Measurements from ENCODE around the gene REEP3.

Gene REEP3

DNA sequence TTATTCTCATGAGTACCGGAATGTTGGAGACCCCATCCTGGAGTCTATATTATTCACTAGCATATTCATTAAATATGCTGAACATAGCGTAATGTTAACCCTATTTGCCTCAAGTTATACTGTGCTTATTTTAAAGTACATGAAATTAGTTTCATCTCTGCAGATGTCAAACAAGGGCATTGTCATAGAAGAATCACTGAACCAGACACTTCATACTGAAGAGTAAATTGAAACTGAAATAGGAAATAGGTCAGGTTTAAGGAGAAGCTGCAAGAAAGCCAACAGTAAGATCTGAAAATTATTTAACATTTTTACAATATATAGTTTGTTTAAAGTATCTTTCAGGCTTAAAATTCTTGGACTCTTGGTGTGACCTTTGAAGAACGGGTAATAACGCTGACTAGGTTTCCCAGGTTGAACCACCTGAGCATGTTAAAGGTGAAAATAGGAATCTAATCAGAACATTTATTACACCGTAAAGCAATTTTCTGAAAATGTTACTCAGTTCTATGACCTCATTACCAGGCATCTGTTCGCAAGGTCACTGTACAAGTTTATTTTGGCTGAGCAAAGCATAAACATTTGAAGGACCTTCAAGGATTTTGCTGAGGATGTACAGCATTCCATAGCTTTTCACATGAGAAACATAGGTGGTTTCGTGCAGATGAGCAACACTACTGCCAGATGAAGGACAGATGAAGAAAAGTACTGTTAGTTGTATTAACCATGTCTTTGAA lies 82.7 kb downstream of the REEP3 start (continued):
- TF ChIP-seq ZNF335 (tag by site-specific recombination; conservative IDR thresholded peaks at IDR 0.05) (peak; percentile 30; the same call in 1 of the 2 replicates), ZEB2 (tag by site-specific recombination; IDR thresholded peaks at IDR 0.05) (peak; percentile 56), ZNF600 (tag by site-specific recombination; IDR thresholded peaks at IDR 0.05) (no peak), MYNN (tag by site-specific recombination; IDR thresholded peaks at IDR 0.05; ENCODE audit: borderline replicate concordance) (no peak), BCL11A (tag by site-specific recombination; IDR thresholded peaks at IDR 0.05; ENCODE audit: low read depth) (0 out of 2 replicates have a peak, but pooled peaks have one; percentile 24), ZNF449 (tag by site-specific recombination; IDR thresholded peaks at IDR 0.05) (no peak), GFI1B (tag by site-specific recombination; IDR thresholded peaks at IDR 0.05) (0 out of 2 replicates have a peak, but pooled peaks have one; percentile 17), ZNF184 (tag by site-specific recombination; IDR thresholded peaks at IDR 0.05) (no peak), GLIS1 (tag by site-specific recombination; IDR thresholded peaks at IDR 0.05) (no peak), ZNF664 (tag by site-specific recombination; IDR thresholded peaks at IDR 0.05) (0 out of 2 replicates have a peak, but pooled peaks have one; percentile 22), BCL11B (tag by site-specific recombination; IDR thresholded peaks at IDR 0.05; ENCODE audit: low read depth) (no peak), ZNF776 (tag by site-specific recombination; IDR thresholded peaks at IDR 0.05; ENCODE audit: borderline replicate concordance) (no peak)
- TF ChIP-seq, protein P1, sequence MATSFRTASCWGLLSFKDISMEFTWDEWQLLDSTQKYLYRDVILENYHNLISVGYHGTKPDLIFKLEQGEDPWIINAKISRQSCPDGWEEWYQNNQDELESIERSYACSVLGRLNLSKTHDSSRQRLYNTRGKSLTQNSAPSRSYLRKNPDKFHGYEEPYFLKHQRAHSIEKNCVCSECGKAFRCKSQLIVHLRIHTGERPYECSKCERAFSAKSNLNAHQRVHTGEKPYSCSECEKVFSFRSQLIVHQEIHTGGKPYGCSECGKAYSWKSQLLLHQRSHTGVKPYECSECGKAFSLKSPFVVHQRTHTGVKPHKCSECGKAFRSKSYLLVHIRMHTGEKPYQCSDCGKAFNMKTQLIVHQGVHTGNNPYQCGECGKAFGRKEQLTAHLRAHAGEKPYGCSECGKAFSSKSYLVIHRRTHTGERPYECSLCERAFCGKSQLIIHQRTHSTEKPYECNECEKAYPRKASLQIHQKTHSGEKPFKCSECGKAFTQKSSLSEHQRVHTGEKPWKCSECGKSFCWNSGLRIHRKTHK (tag by site-specific recombination; IDR thresholded peaks at IDR 0.05): no peak

GRCh38 chr10:63605197-63605967 lies 84.2 kb downstream of the REEP3 start:
- H3K9me3 ChIP-seq (ENCODE audit: control insufficient read depth, insufficient read depth, low read depth, low read length): no peaks in the 10 kb centered on the region
- no peaks in the 10 kb centered on the region for H3K36me3 ChIP-seq (ENCODE audit: control insufficient read depth in 2 of 2, insufficient read depth in 1 of 2, low read length in 2 of 2)
- no peak overlapping the region for H3K27ac ChIP-seq (ENCODE audit: extremely low read depth, low read depth, low read length)
- peaks cover 14% of the 10 kb centered on the region for H3K4me1 ChIP-seq (ENCODE audit: control insufficient read depth, insufficient read depth, low read length)
- TF ChIP-seq BCL11B (tag by site-specific recombination; IDR thresholded peaks at IDR 0.05; ENCODE audit: low read depth): no peak
- no peak for TF ChIP-seq ZNF292 (tag by site-specific recombination; IDR thresholded peaks at IDR 0.05; ENCODE audit: borderline replicate concordance, low read depth)
- TF ChIP-seq ZNF692 (tag by site-specific recombination; IDR thresholded peaks at IDR 0.05): peak; percentile 86
- no peak for TF ChIP-seq GLI4 (tag by site-specific recombination; IDR thresholded peaks at IDR 0.05)
- peak; percentile 80 for TF ChIP-seq PRDM6 (tag by site-specific recombination; IDR thresholded peaks at IDR 0.05)
- no peak for TF ChIP-seq ZNF776 (tag by site-specific recombination; IDR thresholded peaks at IDR 0.05; ENCODE audit: borderline replicate concordance)
- peak; percentile 92 for TF ChIP-seq MZF1 (tag by site-specific recombination; IDR thresholded peaks at IDR 0.05; ENCODE audit: borderline replicate concordance)
- TF ChIP-seq ZBTB6 (tag by site-specific recombination; IDR thresholded peaks at IDR 0.05): peak; percentile 89
- no peak for TF ChIP-seq GLI2 (tag by site-specific recombination; IDR thresholded peaks at IDR 0.05; ENCODE audit: borderline replicate concordance, low read depth)
- TF ChIP-seq ZNF404 (tag by site-specific recombination; IDR thresholded peaks at IDR 0.05): no peak
- TF ChIP-seq, protein P2, sequence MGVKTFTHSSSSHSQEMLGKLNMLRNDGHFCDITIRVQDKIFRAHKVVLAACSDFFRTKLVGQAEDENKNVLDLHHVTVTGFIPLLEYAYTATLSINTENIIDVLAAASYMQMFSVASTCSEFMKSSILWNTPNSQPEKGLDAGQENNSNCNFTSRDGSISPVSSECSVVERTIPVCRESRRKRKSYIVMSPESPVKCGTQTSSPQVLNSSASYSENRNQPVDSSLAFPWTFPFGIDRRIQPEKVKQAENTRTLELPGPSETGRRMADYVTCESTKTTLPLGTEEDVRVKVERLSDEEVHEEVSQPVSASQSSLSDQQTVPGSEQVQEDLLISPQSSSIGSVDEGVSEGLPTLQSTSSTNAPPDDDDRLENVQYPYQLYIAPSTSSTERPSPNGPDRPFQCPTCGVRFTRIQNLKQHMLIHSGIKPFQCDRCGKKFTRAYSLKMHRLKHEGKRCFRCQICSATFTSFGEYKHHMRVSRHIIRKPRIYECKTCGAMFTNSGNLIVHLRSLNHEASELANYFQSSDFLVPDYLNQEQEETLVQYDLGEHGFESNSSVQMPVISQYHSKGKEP (tag by site-specific recombination; IDR thresholded peaks at IDR 0.05): no peak
- TF ChIP-seq ZBTB20 (tag by site-specific recombination; IDR thresholded peaks at IDR 0.05): 0 out of 2 replicates have a peak, but pooled peaks have one; percentile 25
- no peak overlapping the region for H3K4me3 ChIP-seq (ENCODE audit: low read depth, low read length)
- CTCF ChIA-PET: interaction anchor here (0.9 to 1.0 kb wide), 3 partner anchors 107 to 162 kb away, joined by 3 to 6 read pairs (median 4); no protein-coding TSS in a partner anchor
- POLR2A ChIA-PET: interaction anchor here (0.5 kb wide), 1 partner anchor 12 kb away, joined by 4 read pairs; no protein-coding TSS in a partner anchor
